ENCODE data around the gene SUCLG2. TPM values are rescaled to one million over a fixed set of nuclear protein-coding genes. Genes with fewer than 3 reads are reported as not detected.

Gene SUCLG2
- polyA plus RNA-seq, 1 experiment = 21.3 TPM

DNA sequence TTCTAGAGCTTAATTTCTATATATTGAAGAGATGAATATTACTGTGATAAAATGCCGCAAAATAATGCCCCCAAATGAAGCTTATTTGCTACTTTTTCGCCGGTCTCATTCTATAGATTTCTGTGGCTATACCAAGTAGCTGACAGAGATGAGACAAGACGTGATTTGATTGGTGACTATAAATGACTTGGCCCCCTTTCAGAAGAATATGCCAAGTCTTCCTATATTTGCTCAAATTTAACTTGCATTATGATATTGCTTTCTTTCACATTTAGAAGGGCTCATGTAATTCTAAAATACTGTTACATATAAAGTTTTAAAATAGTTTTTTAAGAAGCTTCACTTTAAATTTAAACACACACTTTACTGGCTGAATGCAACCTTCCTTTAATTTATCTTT, 180.1 kb downstream of the SUCLG2 start:
- TF ChIP-seq, protein P1, sequence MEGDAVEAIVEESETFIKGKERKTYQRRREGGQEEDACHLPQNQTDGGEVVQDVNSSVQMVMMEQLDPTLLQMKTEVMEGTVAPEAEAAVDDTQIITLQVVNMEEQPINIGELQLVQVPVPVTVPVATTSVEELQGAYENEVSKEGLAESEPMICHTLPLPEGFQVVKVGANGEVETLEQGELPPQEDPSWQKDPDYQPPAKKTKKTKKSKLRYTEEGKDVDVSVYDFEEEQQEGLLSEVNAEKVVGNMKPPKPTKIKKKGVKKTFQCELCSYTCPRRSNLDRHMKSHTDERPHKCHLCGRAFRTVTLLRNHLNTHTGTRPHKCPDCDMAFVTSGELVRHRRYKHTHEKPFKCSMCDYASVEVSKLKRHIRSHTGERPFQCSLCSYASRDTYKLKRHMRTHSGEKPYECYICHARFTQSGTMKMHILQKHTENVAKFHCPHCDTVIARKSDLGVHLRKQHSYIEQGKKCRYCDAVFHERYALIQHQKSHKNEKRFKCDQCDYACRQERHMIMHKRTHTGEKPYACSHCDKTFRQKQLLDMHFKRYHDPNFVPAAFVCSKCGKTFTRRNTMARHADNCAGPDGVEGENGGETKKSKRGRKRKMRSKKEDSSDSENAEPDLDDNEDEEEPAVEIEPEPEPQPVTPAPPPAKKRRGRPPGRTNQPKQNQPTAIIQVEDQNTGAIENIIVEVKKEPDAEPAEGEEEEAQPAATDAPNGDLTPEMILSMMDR (IDR thresholded peaks at IDR 0.05; ENCODE audit: insufficient read depth, low read depth, low read length) = no peak
- POLR2A ChIA-PET = no interaction called here
- no peaks in the 10 kb centered on the region for H3K27me3 ChIP-seq (ENCODE audit: control insufficient read depth, insufficient read depth, low read length)
- H3K36me3 ChIP-seq (ENCODE audit: control insufficient read depth, insufficient read depth, low read length) = no peaks in the 10 kb centered on the region
- CTCF ChIA-PET = interaction anchor here (0.8 to 1.2 kb wide), 2 partner anchors 13 to 19 kb away, joined by 3 read pairs; no protein-coding TSS in a partner anchor
- no peak for DNase-seq (ENCODE audit: low read depth)
- H3K4me3 ChIP-seq (ENCODE audit: low read depth, low read length) = no peak overlapping the region

DNA sequence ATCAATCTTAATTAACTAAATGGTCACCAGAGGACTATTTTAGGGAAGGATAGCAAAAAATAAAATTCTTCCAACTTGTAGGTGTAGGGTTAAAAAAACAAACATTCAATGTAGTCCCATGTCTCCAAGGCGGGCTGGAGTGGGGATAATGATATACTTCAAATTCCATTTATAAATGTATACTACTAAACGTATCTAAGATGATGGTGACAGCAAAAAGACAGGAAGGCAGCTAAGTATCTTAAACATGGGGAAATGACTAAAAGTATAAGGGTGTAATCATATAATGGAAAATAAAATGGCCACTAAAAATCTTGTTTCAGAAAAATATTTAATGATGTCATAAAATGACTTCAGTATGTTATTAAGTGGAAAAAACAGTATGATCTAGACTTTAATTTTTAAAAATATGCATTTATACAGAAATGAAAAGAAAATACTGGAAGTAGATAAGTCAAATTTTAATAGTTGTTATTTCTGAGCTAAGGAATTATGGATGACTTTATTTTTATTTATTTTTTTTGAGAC, 181.7 kb downstream of the SUCLG2 start:
- no peaks in the 10 kb centered on the region for H3K36me3 ChIP-seq (ENCODE audit: control insufficient read depth, insufficient read depth, low read length)
- ChIA-PET CTCF (interaction anchor here (0.6 kb wide), 1 partner anchor 139 kb away, joined by 3 read pairs; no protein-coding TSS in a partner anchor), POLR2A (no interaction called here)
- H3K4me3 ChIP-seq (ENCODE audit: low read depth, low read length) = no peak overlapping the region
- no peaks in the 10 kb centered on the region for H3K27me3 ChIP-seq (ENCODE audit: control insufficient read depth, insufficient read depth, low read length)
- DNase-seq (ENCODE audit: low read depth) = no peak
- TF ChIP-seq, protein P1 (IDR thresholded peaks at IDR 0.05; ENCODE audit: insufficient read depth, low read depth, low read length) = no peak

DNA sequence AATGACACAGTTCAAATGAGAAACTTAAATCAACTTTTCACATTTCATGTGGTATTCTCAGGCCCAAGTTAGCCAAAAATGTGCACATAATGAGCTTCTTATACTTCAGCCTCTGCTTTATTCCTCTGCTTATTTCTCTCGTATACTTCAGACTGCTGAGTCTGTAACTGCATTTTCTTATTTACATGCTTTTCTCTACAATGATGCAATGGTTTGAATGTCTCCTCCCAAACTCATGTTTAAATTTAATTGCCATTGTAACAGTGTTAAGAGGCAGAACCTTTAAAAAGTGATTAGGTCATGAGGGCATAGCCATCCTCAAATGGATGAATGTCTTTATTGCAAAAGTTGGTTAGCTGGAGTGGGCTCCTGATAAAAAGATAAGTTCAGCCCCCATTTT, 184.2 kb downstream of the SUCLG2 start:
- CTCF ChIA-PET = no interaction called here
- H3K4me3 ChIP-seq (ENCODE audit: low read depth, low read length) = no peak overlapping the region

DNA sequence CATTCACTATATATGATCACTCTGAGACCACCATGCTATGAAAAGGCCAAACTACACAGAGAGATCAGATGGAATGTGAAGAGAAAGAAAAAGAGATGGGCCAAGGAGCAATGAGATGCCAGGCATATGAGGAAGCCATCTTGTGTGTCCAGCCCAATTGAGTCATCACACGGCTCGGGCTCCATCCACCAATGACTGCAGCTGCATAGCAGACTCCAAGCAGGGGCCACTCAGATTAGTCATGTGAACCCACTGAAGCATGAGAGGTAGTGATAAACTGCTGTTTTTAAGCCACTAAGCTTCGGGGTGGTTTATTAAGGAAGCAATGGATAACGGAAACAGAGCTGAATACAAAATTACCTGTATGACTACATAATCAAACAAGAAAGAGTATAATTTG, 185.9 kb downstream of the SUCLG2 start:
- ChIA-PET POLR2A (no interaction called here), CTCF (interaction anchor here (1.2 to 1.6 kb wide), 3 partner anchors 8 to 11 kb away, joined by 4 to 5 read pairs (median 4); no protein-coding TSS in a partner anchor)
- TF ChIP-seq, protein P1 (IDR thresholded peaks at IDR 0.05; ENCODE audit: insufficient read depth, low read depth, low read length) = no peak
- Histone ChIP-seq H3K4me3 (ENCODE audit: low read depth, low read length) (no peak overlapping the region), H3K36me3 (ENCODE audit: control insufficient read depth, insufficient read depth, low read length) (no peaks in the 10 kb centered on the region), H3K27me3 (ENCODE audit: control insufficient read depth, insufficient read depth, low read length) (no peaks in the 10 kb centered on the region)
- DNase-seq (ENCODE audit: low read depth) = no peak

More for the DNA sequence above, 184.2 kb downstream of the SUCLG2 start:
- DNase-seq (ENCODE audit: low read depth) = no peak
- Histone ChIP-seq H3K27me3 (ENCODE audit: control insufficient read depth, insufficient read depth, low read length) (no peaks in the 10 kb centered on the region), H3K36me3 (ENCODE audit: control insufficient read depth, insufficient read depth, low read length) (no peaks in the 10 kb centered on the region)
- POLR2A ChIA-PET = no interaction called here
- TF ChIP-seq, protein P1 (IDR thresholded peaks at IDR 0.05; ENCODE audit: insufficient read depth, low read depth, low read length) = no peak

DNA sequence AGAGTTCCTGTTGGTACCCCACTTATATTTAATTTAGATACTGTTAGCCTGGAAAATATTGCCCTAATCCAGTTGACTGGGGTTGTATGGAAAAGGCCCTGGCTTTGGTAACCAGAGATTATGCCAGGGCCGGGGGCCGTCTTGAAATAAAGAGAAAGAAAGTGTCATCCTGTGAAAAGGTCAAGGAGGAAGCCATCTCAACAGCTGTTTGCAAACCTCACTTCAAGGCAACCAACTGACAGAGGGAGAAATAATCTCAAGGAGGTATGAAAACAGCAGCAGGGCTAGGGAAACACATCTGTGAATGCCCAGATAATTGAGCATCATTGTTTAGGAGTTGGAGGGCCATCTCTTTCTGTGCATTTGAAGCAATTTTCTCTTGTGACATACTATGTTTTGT, 190.8 kb downstream of the SUCLG2 start:
- ChIA-PET CTCF (no interaction called here), POLR2A (no interaction called here)
- Histone ChIP-seq H3K27me3 (ENCODE audit: control insufficient read depth, insufficient read depth, low read length) (no peaks in the 10 kb centered on the region), H3K4me3 (ENCODE audit: low read depth, low read length) (no peak overlapping the region), H3K36me3 (ENCODE audit: control insufficient read depth, insufficient read depth, low read length) (no peaks in the 10 kb centered on the region)
- TF ChIP-seq, protein P1 (IDR thresholded peaks at IDR 0.05; ENCODE audit: insufficient read depth, low read depth, low read length) = no peak
- DNase-seq (ENCODE audit: low read depth) = no peak
